Liver (tissue), 3 donors: ENCODE data around the gene MED15.
"Not testable (repeated sequence)": the region's sequence is repeated elsewhere in the genome, so short reads cannot be mapped to it uniquely, and the experiment has no call there.

ENCODE experiments used
- CTCF ChIP-seq: fragments of 150-350 bp; IDR thresholded peaks from 2 replicates; pipeline ENCODE4 v1.5.1; 2017; ENCODE audit warnings: improper control_type of control experiment, low read depth, low read length; ENCODE audit not compliant: missing input control
- GABPA ChIP-seq, 2 donors: IDR thresholded peaks in 1 of 2; conservative IDR thresholded peaks in 1 of 2; 2 replicates each; pipeline ENCODE4 v1.6.1; 2016; ENCODE audit warnings: antibody characterized with exemption in 2 of 2, mild to moderate bottlenecking in 1 of 2, moderate library complexity in 1 of 2
- HNF4A ChIP-seq, 2 donors: conservative IDR thresholded peaks; 2 replicates each; pipeline ENCODE4 v1.6.1; 2016; ENCODE audit warnings: antibody characterized with exemption in 2 of 2, mild to moderate bottlenecking in 2 of 2
- HNF4G ChIP-seq: IDR thresholded peaks from 2 replicates; pipeline ENCODE4 v1.6.1; 2016; ENCODE audit warnings: antibody characterized with exemption
- RAD21 ChIP-seq, 2 donors: IDR thresholded peaks; 2 replicates each; pipeline ENCODE4 v1.6.1; 2016; ENCODE audit warnings: antibody characterized with exemption in 2 of 2, mild to moderate bottlenecking in 2 of 2
- RXRA ChIP-seq, 2 donors: IDR thresholded peaks; 2 replicates each; pipeline ENCODE4 v1.6.1; 2017 to 2018; ENCODE audit warnings: antibody characterized with exemption in 2 of 2, mild to moderate bottlenecking in 1 of 2
- SP1 ChIP-seq: IDR thresholded peaks from 2 replicates; pipeline ENCODE4 v1.6.1; 2018; ENCODE audit warnings: antibody characterized with exemption, mild to moderate bottlenecking
- TAF1 ChIP-seq: conservative IDR thresholded peaks from 2 replicates; pipeline ENCODE4 v1.6.1; 2016; ENCODE audit warnings: antibody characterized with exemption, mild to moderate bottlenecking
- YY1 ChIP-seq: IDR thresholded peaks from 2 replicates; pipeline ENCODE4 v1.6.1; 2016; ENCODE audit warnings: antibody characterized with exemption, mild to moderate bottlenecking
- TF ChIP-seq, protein P1 (sequence below): IDR thresholded peaks from 2 replicates; pipeline ENCODE4 v1.6.1; 2016; ENCODE audit warnings: antibody characterized with exemption
- TF ChIP-seq, protein P2 (sequence below): IDR thresholded peaks from 2 replicates; pipeline ENCODE4 v1.6.1; 2016; ENCODE audit warnings: antibody characterized with exemption, mild to moderate bottlenecking
- donor health status: healthy.
- donor health status: healthy.

DNA sequence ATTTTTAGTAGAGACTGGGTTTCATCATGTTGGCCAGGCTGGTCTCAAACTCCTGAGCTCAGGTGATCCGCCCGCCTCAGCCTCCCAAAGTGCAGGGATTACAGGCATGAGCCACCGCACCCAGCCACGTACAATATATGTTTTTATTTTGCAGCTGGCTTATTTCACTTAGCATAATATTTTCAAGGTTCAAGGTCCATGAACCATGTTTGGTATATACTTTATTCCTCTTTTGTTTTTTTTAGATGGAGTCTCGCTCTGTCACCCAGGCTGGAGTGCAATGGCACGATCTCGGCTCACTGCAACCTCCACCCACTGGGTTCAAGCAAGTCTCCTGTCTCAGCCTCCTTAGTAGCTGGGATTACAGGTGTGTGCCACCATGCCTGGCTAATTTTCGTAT lies 31.5 kb downstream of the MED15 start:
- TF ChIP-seq HNF4A (conservative IDR thresholded peaks at IDR 0.05); CTCF; HNF4G; SP1; TAF1; RAD21 (IDR thresholded peaks at IDR 0.05); RXRA (IDR thresholded peaks at IDR 0.05); YY1; GABPA (IDR thresholded peaks at IDR 0.05 in 1 of 2, conservative IDR thresholded peaks at IDR 0.05 in 1 of 2): not testable (repeated sequence)
- TF ChIP-seq, protein P1, sequence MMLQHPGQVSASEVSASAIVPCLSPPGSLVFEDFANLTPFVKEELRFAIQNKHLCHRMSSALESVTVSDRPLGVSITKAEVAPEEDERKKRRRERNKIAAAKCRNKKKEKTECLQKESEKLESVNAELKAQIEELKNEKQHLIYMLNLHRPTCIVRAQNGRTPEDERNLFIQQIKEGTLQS, result not testable (repeated sequence)
- TF ChIP-seq, protein P2, sequence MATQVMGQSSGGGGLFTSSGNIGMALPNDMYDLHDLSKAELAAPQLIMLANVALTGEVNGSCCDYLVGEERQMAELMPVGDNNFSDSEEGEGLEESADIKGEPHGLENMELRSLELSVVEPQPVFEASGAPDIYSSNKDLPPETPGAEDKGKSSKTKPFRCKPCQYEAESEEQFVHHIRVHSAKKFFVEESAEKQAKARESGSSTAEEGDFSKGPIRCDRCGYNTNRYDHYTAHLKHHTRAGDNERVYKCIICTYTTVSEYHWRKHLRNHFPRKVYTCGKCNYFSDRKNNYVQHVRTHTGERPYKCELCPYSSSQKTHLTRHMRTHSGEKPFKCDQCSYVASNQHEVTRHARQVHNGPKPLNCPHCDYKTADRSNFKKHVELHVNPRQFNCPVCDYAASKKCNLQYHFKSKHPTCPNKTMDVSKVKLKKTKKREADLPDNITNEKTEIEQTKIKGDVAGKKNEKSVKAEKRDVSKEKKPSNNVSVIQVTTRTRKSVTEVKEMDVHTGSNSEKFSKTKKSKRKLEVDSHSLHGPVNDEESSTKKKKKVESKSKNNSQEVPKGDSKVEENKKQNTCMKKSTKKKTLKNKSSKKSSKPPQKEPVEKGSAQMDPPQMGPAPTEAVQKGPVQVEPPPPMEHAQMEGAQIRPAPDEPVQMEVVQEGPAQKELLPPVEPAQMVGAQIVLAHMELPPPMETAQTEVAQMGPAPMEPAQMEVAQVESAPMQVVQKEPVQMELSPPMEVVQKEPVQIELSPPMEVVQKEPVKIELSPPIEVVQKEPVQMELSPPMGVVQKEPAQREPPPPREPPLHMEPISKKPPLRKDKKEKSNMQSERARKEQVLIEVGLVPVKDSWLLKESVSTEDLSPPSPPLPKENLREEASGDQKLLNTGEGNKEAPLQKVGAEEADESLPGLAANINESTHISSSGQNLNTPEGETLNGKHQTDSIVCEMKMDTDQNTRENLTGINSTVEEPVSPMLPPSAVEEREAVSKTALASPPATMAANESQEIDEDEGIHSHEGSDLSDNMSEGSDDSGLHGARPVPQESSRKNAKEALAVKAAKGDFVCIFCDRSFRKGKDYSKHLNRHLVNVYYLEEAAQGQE, result not testable (repeated sequence)
